Stimulated activated CD4-positive, alpha-beta T cell treated with anti-CD3 and anti-CD28 coated beads, Interleukin-4, amount 100 ng/mL, for 1 hour (primary cell): ENCODE results near the gene UBR2.

Experiments
- DNase-seq: peaks from one replicate; pipeline ENCODE4 v3.0.0-alpha.2; 2020

Gene UBR2

GRCh38 chr6:42563697-42564505 is at the start of gene UBR2:
TSS of gene UBR2 (plus strand) at chr6:42564029. CDS start at chr6:42564320, 291 bp downstream.
- peak; percentile 88 for DNase-seq

- DNase-seq, result no peak
Observed at GRCh38 chr6:42514745-42515144, 49.1 kb upstream of the UBR2 start.

DNA sequence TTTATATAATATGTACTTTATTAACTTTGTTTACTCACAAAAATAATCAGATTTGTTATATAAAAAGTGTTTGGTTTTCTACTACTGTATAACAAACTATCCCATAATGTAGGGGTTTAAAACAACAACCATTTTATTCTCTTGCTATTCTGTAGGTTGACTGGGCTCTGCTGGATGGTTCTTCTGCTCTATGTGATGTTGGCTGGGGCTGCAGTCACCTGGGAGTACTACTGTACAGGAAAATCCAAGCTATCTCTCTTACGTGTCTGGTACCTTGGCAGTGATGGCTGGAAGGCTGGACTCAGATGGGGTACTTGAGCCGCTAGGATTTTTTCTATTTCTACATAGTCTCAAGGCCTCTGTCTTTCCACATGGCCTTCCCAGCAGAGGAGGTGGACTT is 44.0 kb upstream of the UBR2 start:
- DNase-seq, result no peak

DNA sequence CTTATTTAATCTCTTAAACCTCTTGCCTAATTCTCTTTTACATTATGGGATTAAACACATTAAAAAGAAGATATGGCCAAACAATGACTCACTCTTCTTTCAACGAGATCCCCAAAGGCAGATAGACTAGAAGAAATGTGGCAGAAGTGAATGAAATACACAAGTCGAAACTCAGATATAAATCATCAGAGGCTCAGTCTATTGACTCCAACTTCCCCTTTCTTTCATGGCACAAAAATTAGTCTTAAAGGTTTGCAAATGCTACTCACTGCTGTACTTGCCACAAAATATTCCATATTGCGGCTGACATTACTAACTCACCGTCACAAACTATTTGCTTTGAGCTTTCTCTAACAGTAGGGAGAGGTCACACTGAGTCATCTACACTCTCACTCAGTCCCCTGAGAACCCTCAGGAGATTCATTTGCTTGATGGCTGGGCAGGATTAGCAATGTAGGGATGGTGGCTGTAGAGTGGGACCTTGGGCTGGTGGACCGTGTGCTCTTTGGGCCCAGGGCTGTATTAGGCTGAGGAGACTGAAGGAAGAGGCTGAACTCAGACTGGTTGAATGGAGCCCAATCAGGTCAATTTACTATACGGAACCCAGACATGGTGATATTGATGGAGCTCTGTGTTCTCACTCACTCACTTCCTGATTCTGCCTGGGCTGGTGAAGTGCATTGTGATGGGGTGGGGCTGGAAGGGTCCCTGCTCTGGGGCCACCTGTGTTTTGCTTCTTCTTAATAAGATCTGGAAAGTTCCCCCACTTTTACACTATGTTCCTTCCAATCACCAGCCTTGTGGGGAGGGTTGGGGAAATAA is 42.8 kb upstream of the UBR2 start:
- DNase-seq, result no peak

DNA sequence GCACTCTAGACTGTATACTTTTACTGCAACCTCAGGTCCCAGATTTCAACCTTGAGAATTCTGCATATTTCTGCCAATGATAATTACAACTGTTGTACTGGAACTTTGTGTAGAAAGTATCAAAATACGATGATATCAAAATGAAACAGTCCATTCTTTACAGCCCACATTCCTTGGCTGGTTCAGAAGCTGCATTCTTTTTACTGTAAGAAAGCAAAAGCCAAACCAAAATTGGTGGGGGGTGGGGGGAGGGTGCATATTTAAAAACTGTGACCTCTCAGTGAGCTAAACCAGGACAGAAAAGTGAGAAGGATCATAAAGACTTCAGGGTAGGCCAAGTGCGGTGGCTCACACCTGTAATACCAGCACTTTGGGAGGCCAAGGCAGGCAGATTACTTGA is 41.8 kb upstream of the UBR2 start:
- no peak for DNase-seq

DNA sequence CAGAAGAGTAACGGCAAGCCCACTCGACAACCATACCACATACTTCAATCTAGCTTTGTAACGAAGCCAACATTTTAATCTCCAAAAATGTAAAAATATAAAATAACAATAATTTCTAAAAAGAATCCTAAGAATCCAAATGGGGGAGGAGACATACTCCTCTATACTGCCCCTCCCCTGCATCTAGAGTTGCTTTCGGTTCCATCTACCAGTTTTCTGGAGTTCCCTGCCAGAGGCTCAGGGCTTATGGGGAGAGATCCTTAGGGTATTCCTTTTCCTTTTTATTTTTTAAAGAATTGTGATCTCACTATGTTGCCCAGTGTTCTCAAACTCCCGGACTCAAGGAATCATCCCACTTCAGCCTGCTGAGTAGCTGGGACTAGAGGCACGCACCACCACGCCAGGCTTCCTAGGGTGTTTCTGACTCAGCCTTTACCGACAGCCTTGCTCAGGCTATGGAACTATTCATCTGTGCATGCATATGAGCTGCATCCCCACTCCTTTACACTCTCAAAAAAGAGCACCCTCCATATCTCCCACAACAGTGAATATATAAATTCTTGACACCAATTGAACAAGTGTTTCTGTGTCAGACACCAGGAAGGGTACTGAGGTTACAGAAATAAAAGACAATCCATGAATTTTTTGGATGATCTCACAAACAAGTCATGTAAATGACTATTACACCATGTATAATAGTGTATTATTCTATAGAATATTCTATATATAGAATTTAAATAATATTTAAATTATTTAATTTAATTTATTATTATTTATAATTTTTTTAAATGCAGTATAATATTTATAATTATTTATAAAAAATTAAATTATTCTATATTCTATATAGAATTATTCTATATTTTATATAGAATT is 40.7 kb upstream of the UBR2 start:
- DNase-seq, result no peak

- no peak for DNase-seq
Observed at GRCh38 chr6:42525206-42525605, 38.6 kb upstream of the UBR2 start.

GRCh38 chr6:42526616-42527015 is 37.2 kb upstream of the UBR2 start:
- no peak for DNase-seq

DNA sequence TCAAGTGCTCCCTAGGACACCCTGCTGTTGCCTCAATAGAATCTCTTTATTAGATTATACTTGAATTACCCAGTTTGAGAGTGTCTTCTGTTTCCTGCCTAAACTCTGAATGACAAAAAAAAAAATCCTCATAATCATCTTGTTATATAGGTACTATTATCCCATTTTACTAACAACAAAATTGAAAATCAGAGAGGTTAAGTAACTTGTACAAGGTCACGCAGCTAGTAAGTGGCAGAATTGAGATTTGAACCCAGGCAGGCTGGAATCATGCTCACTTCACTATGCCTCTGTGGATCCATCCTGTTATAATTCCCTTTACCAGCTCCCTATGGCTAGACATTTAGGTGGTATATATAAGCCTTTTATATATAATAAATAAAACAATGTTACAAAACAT is 36.6 kb upstream of the UBR2 start:
- no peak for DNase-seq

- DNase-seq, result no peak
Observed at GRCh38 chr6:42530296-42530695, 33.5 kb upstream of the UBR2 start.

- no peak for DNase-seq
Observed at GRCh38 chr6:42530751-42531150, 33.1 kb upstream of the UBR2 start.

GRCh38 chr6:42532038-42532669 is 31.7 kb upstream of the UBR2 start:
- DNase-seq, result no peak

- DNase-seq, result no peak
Observed at GRCh38 chr6:42533794-42534193, 30.0 kb upstream of the UBR2 start.

- no peak for DNase-seq
Observed at GRCh38 chr6:42537536-42537935, 26.3 kb upstream of the UBR2 start.

GRCh38 chr6:42539135-42539534 is 24.7 kb upstream of the UBR2 start:
- DNase-seq, result no peak

DNA sequence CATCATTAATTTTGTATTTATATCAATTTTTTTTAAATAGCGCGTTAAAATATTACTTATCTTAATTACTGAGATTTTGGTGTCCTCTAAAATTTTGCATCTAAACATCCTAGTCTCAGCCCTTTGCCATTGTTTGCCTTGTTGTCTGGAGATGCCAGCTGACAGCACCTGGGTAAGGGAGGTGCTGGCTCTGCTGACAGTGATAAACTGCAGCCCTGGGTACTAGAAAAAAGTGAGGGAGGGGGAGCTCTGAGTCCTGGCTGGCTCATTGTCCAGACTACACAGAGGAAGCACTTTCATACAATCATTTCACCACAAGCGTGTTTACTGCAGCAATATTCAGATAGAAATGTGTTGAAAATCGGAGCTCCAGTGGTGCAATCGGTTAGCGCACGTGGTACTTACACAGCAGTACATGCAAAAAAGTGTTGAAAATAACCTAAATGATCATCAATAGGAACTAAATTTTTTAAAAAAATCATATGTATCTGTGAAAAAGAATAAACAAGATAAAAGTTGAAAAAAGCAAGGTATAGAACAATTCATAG is 18.5 kb upstream of the UBR2 start:
- DNase-seq, result no peak

DNA sequence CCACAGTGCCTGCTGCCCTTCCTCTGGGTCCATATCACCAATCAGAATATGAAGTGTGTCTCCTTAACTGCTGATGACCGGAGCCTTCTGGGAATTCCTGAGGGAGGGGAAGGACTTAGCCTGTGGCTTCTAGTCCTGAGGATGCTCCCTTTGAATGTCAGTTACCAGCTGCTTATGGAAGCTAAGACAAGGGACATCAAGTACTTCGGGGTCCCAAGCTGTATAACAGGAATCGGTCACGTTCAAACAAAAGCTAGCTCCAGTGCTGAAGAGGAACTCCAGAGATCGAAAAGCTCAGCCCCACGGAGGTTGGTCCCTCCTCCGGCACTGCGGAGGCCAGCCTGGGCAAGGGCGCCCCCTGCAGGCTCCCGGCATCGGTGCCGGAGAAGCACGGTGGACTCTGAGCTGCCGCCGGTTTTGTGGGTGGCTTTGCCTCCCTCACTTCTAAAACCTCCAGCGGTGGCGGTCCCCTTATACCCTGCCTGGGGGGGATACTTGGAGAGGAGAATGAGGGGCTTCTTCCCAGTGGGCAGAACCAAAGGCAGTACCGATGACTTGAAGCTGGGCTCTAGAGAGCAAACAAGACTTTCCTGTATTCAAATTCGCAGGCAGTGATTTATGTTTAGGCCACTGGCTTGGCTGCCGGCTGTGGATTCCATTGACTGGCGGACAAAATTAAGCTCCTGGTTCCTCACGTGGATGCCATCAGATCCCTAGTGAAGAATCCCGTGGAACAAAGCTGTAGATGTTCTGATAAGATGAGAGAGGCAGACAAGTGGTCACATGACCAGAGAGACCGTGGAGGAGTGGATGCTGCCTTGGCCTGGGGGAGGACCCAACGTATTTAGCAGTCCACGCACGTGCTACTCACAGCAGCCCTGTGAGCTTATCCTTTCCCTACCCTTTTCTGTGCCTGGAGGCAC is 16.2 kb upstream of the UBR2 start:
- peak; percentile 89 for DNase-seq

GRCh38 chr6:42550277-42550676 is 13.6 kb upstream of the UBR2 start:
- DNase-seq, result no peak

DNA sequence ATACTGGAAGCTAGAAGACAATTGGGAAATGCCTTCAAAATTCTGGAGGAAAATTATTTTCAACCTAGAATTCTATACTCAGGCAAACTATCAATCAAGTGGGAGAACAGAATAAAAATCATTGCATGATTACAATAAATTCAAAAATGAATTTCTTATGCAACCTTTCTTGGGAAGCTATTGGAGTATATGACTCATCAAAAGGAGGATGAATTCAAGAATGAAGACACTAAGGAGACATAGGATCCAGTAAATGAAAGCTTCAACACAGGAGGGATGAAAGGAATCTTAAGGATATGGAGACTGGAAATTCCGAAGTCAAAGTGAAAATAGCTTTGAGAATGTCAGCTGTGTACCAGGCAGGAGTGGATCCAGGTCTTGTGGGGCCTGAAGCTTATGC is 12.6 kb upstream of the UBR2 start:
- DNase-seq, result no peak

GRCh38 chr6:42552380-42552779 is 11.4 kb upstream of the UBR2 start:
- no peak for DNase-seq
